ENCODE measurements around the gene NVL.

NVL gene

GRCh38 chr1:224338150-224338838 is 8.3 kb upstream of the NVL start:
- Histone ChIP-seq H3K36me3 (ENCODE audit: control insufficient read depth, insufficient read depth, low read length) (no peaks in the 10 kb centered on the region), H3K9me3 (ENCODE audit: control insufficient read depth, low read length) (no peaks in the 10 kb centered on the region), H3K27ac (ENCODE audit: insufficient read depth, low read depth, low read length, poor library complexity, severe bottlenecking) (no peak overlapping the region), H3K4me3 (ENCODE audit: insufficient read depth, low read depth, low read length) (no peak overlapping the region), H3K4me1 (ENCODE audit: control insufficient read depth, insufficient read depth, low read length) (no peaks in the 10 kb centered on the region), H3K27me3 (ENCODE audit: control insufficient read depth, insufficient read depth, low read length, poor library complexity, severe bottlenecking) (no peaks in the 10 kb centered on the region)
- WGBS, 2 experiments, result 71 to 72% methylated on average over 4 of the region's 4 CpGs

- Histone ChIP-seq H3K9me3 (ENCODE audit: control insufficient read depth, low read length) (no peaks in the 10 kb centered on the region), H3K4me3 (ENCODE audit: insufficient read depth, low read depth, low read length) (no peak overlapping the region), H3K4me1 (ENCODE audit: control insufficient read depth, insufficient read depth, low read length) (no peaks in the 10 kb centered on the region), H3K27ac (ENCODE audit: insufficient read depth, low read depth, low read length, poor library complexity, severe bottlenecking) (no peak overlapping the region), H3K36me3 (ENCODE audit: control insufficient read depth, insufficient read depth, low read length) (no peaks in the 10 kb centered on the region), H3K27me3 (ENCODE audit: control insufficient read depth, insufficient read depth, low read length, poor library complexity, severe bottlenecking) (no peaks in the 10 kb centered on the region)
- WGBS, 2 experiments, result 80 to 85% methylated on average over 5 of the region's 5 CpGs
Observed at GRCh38 chr1:224333939-224334786, 4.2 kb upstream of the NVL start.

GRCh38 chr1:224333309-224333926 is 3.4 kb upstream of the NVL start:
- WGBS, 2 experiments, result 38 to 50% methylated on average over 3 of the region's 3 CpGs
- Histone ChIP-seq H3K27me3 (ENCODE audit: control insufficient read depth, insufficient read depth, low read length, poor library complexity, severe bottlenecking) (no peaks in the 10 kb centered on the region), H3K4me3 (ENCODE audit: insufficient read depth, low read depth, low read length) (no peak overlapping the region), H3K27ac (ENCODE audit: insufficient read depth, low read depth, low read length, poor library complexity, severe bottlenecking) (no peak overlapping the region), H3K4me1 (ENCODE audit: control insufficient read depth, insufficient read depth, low read length) (no peaks in the 10 kb centered on the region), H3K9me3 (ENCODE audit: control insufficient read depth, low read length) (no peaks in the 10 kb centered on the region), H3K36me3 (ENCODE audit: control insufficient read depth, insufficient read depth, low read length) (no peaks in the 10 kb centered on the region)

- WGBS, 2 experiments, result 96 to 97% methylated on average over 1 of the region's 2 CpGs
- no peaks in the 10 kb centered on the region for H3K4me1 ChIP-seq (ENCODE audit: control insufficient read depth, insufficient read depth, low read length)
- H3K9me3 ChIP-seq (ENCODE audit: control insufficient read depth, low read length), result no peaks in the 10 kb centered on the region
- H3K27ac ChIP-seq (ENCODE audit: insufficient read depth, low read depth, low read length, poor library complexity, severe bottlenecking), result no peak overlapping the region
- H3K36me3 ChIP-seq (ENCODE audit: control insufficient read depth, insufficient read depth, low read length), result no peaks in the 10 kb centered on the region
- H3K27me3 ChIP-seq (ENCODE audit: control insufficient read depth, insufficient read depth, low read length, poor library complexity, severe bottlenecking), result no peaks in the 10 kb centered on the region
- H3K4me3 ChIP-seq (ENCODE audit: insufficient read depth, low read depth, low read length), result no peak overlapping the region
Observed at GRCh38 chr1:224331824-224332223, 1.9 kb upstream of the NVL start.

- no peak overlapping the region for H3K27ac ChIP-seq (ENCODE audit: insufficient read depth, low read depth, low read length, poor library complexity, severe bottlenecking)
- H3K4me3 ChIP-seq (ENCODE audit: insufficient read depth, low read depth, low read length), result no peak overlapping the region
- WGBS, 2 experiments, result 94 to 100% methylated on average over 2 of the region's 2 CpGs
- no peaks in the 10 kb centered on the region for H3K4me1 ChIP-seq (ENCODE audit: control insufficient read depth, insufficient read depth, low read length)
- no peaks in the 10 kb centered on the region for H3K36me3 ChIP-seq (ENCODE audit: control insufficient read depth, insufficient read depth, low read length)
- no peaks in the 10 kb centered on the region for H3K9me3 ChIP-seq (ENCODE audit: control insufficient read depth, low read length)
- H3K27me3 ChIP-seq (ENCODE audit: control insufficient read depth, insufficient read depth, low read length, poor library complexity, severe bottlenecking), result no peaks in the 10 kb centered on the region
Observed at GRCh38 chr1:224331326-224331725, 1.4 kb upstream of the NVL start.

- no peaks in the 10 kb centered on the region for H3K9me3 ChIP-seq (ENCODE audit: control insufficient read depth, low read length)
- no peaks in the 10 kb centered on the region for H3K36me3 ChIP-seq (ENCODE audit: control insufficient read depth, insufficient read depth, low read length)
- no peaks in the 10 kb centered on the region for H3K4me1 ChIP-seq (ENCODE audit: control insufficient read depth, insufficient read depth, low read length)
- H3K4me3 ChIP-seq (ENCODE audit: insufficient read depth, low read depth, low read length), result peak overlapping the region; percentile 65
- WGBS, 2 experiments, result 2 to 3% methylated on average over 7 of the region's 7 CpGs
- no peak overlapping the region for H3K27ac ChIP-seq (ENCODE audit: insufficient read depth, low read depth, low read length, poor library complexity, severe bottlenecking)
- no peaks in the 10 kb centered on the region for H3K27me3 ChIP-seq (ENCODE audit: control insufficient read depth, insufficient read depth, low read length, poor library complexity, severe bottlenecking)
Observed at GRCh38 chr1:224329484-224329841, 509 bp downstream of the NVL start.

- 91 to 93% methylated on average over 6 of the region's 6 CpGs for WGBS, 2 experiments
- H3K27me3 ChIP-seq (ENCODE audit: control insufficient read depth, insufficient read depth, low read length, poor library complexity, severe bottlenecking), result no peaks in the 10 kb centered on the region
- no peaks in the 10 kb centered on the region for H3K36me3 ChIP-seq (ENCODE audit: control insufficient read depth, insufficient read depth, low read length)
- no peaks in the 10 kb centered on the region for H3K9me3 ChIP-seq (ENCODE audit: control insufficient read depth, low read length)
- no peaks in the 10 kb centered on the region for H3K4me1 ChIP-seq (ENCODE audit: control insufficient read depth, insufficient read depth, low read length)
- H3K4me3 ChIP-seq (ENCODE audit: insufficient read depth, low read depth, low read length), result peak overlapping the region; percentile 65
- no peak overlapping the region for H3K27ac ChIP-seq (ENCODE audit: insufficient read depth, low read depth, low read length, poor library complexity, severe bottlenecking)
Observed at GRCh38 chr1:224328644-224329043, 1.3 kb downstream of the NVL start.

- no peaks in the 10 kb centered on the region for H3K27me3 ChIP-seq (ENCODE audit: control insufficient read depth, insufficient read depth, low read length, poor library complexity, severe bottlenecking)
Observed at GRCh38 chr1:224325959-224326358, 4.0 kb downstream of the NVL start.

GRCh38 chr1:224321706-224322105 is 8.3 kb downstream of the NVL start:
- Histone ChIP-seq H3K27me3 (ENCODE audit: control insufficient read depth, insufficient read depth, low read length, poor library complexity, severe bottlenecking) (no peaks in the 10 kb centered on the region), H3K36me3 (ENCODE audit: control insufficient read depth, insufficient read depth, low read length) (no peaks in the 10 kb centered on the region), H3K9me3 (ENCODE audit: control insufficient read depth, low read length) (no peaks in the 10 kb centered on the region), H3K4me3 (ENCODE audit: insufficient read depth, low read depth, low read length) (no peak overlapping the region), H3K4me1 (ENCODE audit: control insufficient read depth, insufficient read depth, low read length) (no peaks in the 10 kb centered on the region), H3K27ac (ENCODE audit: insufficient read depth, low read depth, low read length, poor library complexity, severe bottlenecking) (no peak overlapping the region)
- WGBS, 2 experiments, result 97 to 100% methylated on average over 1 to 2 of the region's 2 CpGs

More at GRCh38 chr1:224325959-224326358, 4.0 kb downstream of the NVL start:
- Histone ChIP-seq H3K9me3 (ENCODE audit: control insufficient read depth, low read length) (no peaks in the 10 kb centered on the region), H3K36me3 (ENCODE audit: control insufficient read depth, insufficient read depth, low read length) (no peaks in the 10 kb centered on the region), H3K4me3 (ENCODE audit: insufficient read depth, low read depth, low read length) (no peak overlapping the region), H3K27ac (ENCODE audit: insufficient read depth, low read depth, low read length, poor library complexity, severe bottlenecking) (no peak overlapping the region), H3K4me1 (ENCODE audit: control insufficient read depth, insufficient read depth, low read length) (no peaks in the 10 kb centered on the region)
- WGBS, 2 experiments, result 60 to 100% methylated on average over 1 of the region's 1 CpG

- WGBS, 2 experiments, result 84 to 95% methylated on average over 4 of the region's 4 CpGs
- Histone ChIP-seq H3K27ac (ENCODE audit: insufficient read depth, low read depth, low read length, poor library complexity, severe bottlenecking) (no peak overlapping the region), H3K4me3 (ENCODE audit: insufficient read depth, low read depth, low read length) (no peak overlapping the region), H3K9me3 (ENCODE audit: control insufficient read depth, low read length) (no peaks in the 10 kb centered on the region), H3K36me3 (ENCODE audit: control insufficient read depth, insufficient read depth, low read length) (peaks cover 8% of the 10 kb centered on the region), H3K27me3 (ENCODE audit: control insufficient read depth, insufficient read depth, low read length, poor library complexity, severe bottlenecking) (no peaks in the 10 kb centered on the region), H3K4me1 (ENCODE audit: control insufficient read depth, insufficient read depth, low read length) (no peaks in the 10 kb centered on the region)
Observed at GRCh38 chr1:224317383-224318045, 12.5 kb downstream of the NVL start.
